Measurements from ENCODE around the gene IREB2. TPM values are rescaled to one million over a fixed set of nuclear protein-coding genes. Genes with fewer than 3 reads are reported as not detected.

IREB2 gene
- total RNA-seq, 2 donors from 2014 or later = 16.5 to 35.6 TPM

- no peak for ATAC-seq (ENCODE audit: insufficient number of reproducible peaks, low FRiP score, low read depth)
- Histone ChIP-seq H3K4me3 (no peak overlapping the region), H3K27ac (no peak overlapping the region), H3K36me3 (peaks cover 3% of the 10 kb centered on the region), H3K4me1 (ENCODE audit: control insufficient read depth in 1 of 2, low read depth in 2 of 2) (peaks cover 31 to 52% of the 10 kb centered on the region in 2 donors), H3K9me3 (no peaks in the 10 kb centered on the region), H3K27me3 (replicated peaks; ENCODE audit: insufficient read depth) (no peaks in the 10 kb centered on the region)
- TF ChIP-seq CTCF (IDR thresholded peaks at IDR 0.05) = no peak
- DNase-seq (ENCODE audit: low spot score) = no peak
These were observed 23.3 kb downstream of the IREB2 start for GRCh38 chr15:78461171-78461888.

GRCh38 chr15:78469031-78469430 is 31.0 kb downstream of the IREB2 start:
- Histone ChIP-seq H3K9me3 (no peaks in the 10 kb centered on the region), H3K27me3 (replicated peaks; ENCODE audit: insufficient read depth) (no peaks in the 10 kb centered on the region), H3K27ac (no peak overlapping the region), H3K4me3 (no peak overlapping the region), H3K4me1 (ENCODE audit: control insufficient read depth in 1 of 2, low read depth in 2 of 2) (peaks cover 16 to 22% of the 10 kb centered on the region in 2 donors), H3K36me3 (peaks cover 37% of the 10 kb centered on the region)
- no peak for DNase-seq (ENCODE audit: low spot score)
- no peak for ATAC-seq (ENCODE audit: insufficient number of reproducible peaks, low FRiP score, low read depth)
- no peak for TF ChIP-seq CTCF (IDR thresholded peaks at IDR 0.05)

GRCh38 chr15:78477295-78477694 is 39.3 kb downstream of the IREB2 start:
- DNase-seq (ENCODE audit: low spot score) (no peak), ATAC-seq (ENCODE audit: insufficient number of reproducible peaks, low FRiP score, low read depth) (no peak)
- Histone ChIP-seq H3K4me1 (ENCODE audit: control insufficient read depth in 1 of 2, low read depth in 2 of 2) (no peaks in the 10 kb centered on the region), H3K9me3 (no peaks in the 10 kb centered on the region), H3K36me3 (peaks cover 36% of the 10 kb centered on the region), H3K27me3 (replicated peaks; ENCODE audit: insufficient read depth) (no peaks in the 10 kb centered on the region), H3K27ac (no peak overlapping the region), H3K4me3 (no peak overlapping the region)
- no peak for TF ChIP-seq CTCF (IDR thresholded peaks at IDR 0.05)

GRCh38 chr15:78479650-78480049 is 41.6 kb downstream of the IREB2 start:
- H3K36me3 ChIP-seq = peaks cover 39% of the 10 kb centered on the region
- H3K27ac ChIP-seq = no peak overlapping the region
- no peak for ATAC-seq (ENCODE audit: insufficient number of reproducible peaks, low FRiP score, low read depth)
- H3K4me3 ChIP-seq = no peak overlapping the region
- no peaks in the 10 kb centered on the region for H3K27me3 ChIP-seq (replicated peaks; ENCODE audit: insufficient read depth)
- H3K9me3 ChIP-seq = no peaks in the 10 kb centered on the region
- no peak for DNase-seq (ENCODE audit: low spot score)
- TF ChIP-seq CTCF (IDR thresholded peaks at IDR 0.05) = no peak
- no peaks in the 10 kb centered on the region for H3K4me1 ChIP-seq (ENCODE audit: control insufficient read depth in 1 of 2, low read depth in 2 of 2)

GRCh38 chr15:78481917-78482316 is 43.9 kb downstream of the IREB2 start:
- ATAC-seq (ENCODE audit: insufficient number of reproducible peaks, low FRiP score, low read depth) (no peak), DNase-seq (ENCODE audit: low spot score) (no peak)
- H3K9me3 ChIP-seq = no peaks in the 10 kb centered on the region
- H3K27ac ChIP-seq = no peak overlapping the region
- no peaks in the 10 kb centered on the region for H3K27me3 ChIP-seq (replicated peaks; ENCODE audit: insufficient read depth)
- H3K4me3 ChIP-seq = no peak overlapping the region
- no peak for TF ChIP-seq CTCF (IDR thresholded peaks at IDR 0.05)
- peaks cover 0 to under 1% of the 10 kb centered on the region in 2 donors for H3K4me1 ChIP-seq (ENCODE audit: control insufficient read depth in 1 of 2, low read depth in 2 of 2)
- peaks cover 35% of the 10 kb centered on the region for H3K36me3 ChIP-seq

Data from thoracic aorta (tissue), 2 donors.